NCI-H510A treated with DMSO at 0.1 percent for 48 hours (cell line): ENCODE data around the gene PRKCE.

Experiments
- DNase-seq: peaks from one replicate; lab custom pipeline; 2025; lab: John Stamatoyannopoulos, UW

Gene PRKCE

DNA sequence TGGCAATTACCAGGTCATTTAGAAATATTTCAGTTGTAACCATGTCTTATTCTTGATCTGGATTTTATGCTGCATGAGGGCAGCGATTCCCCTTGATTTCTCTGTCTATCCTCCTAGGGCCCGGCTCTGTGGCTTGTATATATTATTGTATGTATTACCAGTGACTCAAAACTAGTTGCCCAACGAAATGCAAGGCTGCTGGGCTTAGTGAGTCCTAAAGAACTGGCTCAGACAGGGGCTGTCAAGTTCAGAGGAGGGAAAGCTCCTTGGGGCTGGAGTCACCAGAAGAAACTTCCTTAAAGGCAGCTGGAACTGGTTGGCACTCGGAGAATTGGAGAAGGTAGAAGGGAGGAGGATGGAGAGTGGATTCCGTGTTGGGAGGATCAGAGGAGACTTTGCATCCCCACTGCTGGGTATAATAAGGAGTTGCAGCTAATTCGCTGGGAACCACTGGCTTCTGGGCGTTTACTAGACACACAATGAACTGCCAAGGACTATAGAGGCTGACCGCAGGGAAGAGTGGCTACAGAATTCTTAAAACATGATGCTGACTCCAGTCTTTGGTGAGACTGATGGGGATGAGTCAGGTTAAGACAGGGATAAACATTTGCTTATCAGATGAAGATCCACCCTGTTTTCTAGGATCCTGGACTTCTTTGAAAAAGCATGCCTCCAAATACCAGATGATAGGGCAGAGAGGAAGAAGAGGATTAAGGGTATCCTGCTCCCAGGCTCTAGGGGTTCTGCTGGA lies 104.3 kb downstream of the PRKCE start:
- DNase-seq = no peak

GRCh38 chr2:45758018-45758417 lies 106.5 kb downstream of the PRKCE start:
- no peak for DNase-seq

- DNase-seq = peak; percentile 45
Observed at GRCh38 chr2:45759310-45759851, 107.9 kb downstream of the PRKCE start.

GRCh38 chr2:45761635-45762034 lies 110.2 kb downstream of the PRKCE start:
- DNase-seq = no peak

DNA sequence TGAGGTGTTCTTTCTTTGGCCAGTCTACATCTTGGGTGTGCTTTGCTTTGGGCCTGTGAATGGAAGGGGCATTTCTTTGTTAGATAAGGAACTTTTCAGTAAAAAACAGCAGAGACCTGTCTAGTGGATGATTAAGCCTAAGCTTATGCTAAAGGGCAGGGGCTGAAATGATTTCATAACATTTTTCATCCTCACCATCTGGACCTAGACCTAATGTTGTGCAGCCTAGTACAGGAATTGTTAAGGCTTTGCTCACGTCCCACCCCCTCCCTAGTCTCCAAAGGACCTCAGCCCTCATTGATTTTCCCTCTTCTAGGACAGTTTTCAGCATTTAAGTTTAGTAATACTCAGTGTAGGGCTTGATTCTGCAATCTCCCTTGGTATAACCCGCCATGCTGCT lies 111.8 kb downstream of the PRKCE start:
- no peak for DNase-seq

DNA sequence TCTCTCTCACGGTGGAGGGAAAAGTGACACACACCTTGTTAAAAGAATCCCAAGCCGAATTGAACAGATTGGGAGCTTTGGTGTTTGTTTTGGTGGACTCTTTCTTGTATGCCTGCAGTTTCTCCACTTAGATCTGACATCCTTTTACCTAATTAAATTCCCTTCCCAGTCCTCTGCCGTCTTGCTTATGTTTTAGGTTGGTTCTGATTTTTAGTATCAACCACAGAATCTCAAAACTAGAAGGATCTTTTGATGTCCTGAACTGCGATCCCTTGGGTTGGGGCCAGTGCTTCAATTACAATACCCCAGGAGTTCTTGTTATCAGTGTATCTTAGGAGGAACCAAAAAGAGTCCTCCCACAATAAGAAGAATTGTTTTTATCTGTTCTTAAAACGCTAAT lies 112.3 kb downstream of the PRKCE start:
- no peak for DNase-seq

DNA sequence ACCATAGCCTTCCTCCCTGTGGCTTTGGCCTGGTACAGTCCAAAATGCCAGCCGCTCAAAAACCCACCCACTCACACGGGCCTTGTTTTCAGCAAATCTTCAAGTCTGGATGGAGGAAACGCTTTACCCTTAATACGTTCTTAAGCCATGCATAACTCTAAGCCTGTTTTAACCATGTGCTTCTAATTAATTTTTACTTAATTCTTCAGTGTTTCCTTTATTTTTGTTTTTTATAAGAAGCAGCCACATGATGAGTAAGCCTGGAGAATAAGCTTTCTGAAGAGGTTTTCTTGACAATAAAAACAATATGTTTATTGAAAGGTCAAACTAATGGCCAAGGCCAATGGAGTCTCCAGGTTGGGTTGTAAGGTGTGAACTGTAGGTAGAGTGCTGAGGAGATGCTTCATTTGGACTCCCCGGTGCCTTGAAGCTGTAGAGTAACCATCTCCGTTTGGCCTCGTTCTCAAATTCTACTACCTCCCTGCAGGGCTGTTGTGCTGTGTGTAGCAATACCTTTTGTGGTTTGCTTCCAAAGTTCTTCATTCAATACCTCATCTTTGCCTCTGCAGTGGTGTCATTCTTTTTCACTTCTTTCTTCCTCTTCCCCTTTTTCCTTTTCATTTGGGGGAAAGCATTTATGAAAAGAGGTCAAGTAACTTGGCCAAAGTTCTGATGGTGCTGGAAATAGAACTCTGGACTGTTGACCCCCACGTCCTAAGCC lies 113.7 kb downstream of the PRKCE start:
- DNase-seq = no peak

DNA sequence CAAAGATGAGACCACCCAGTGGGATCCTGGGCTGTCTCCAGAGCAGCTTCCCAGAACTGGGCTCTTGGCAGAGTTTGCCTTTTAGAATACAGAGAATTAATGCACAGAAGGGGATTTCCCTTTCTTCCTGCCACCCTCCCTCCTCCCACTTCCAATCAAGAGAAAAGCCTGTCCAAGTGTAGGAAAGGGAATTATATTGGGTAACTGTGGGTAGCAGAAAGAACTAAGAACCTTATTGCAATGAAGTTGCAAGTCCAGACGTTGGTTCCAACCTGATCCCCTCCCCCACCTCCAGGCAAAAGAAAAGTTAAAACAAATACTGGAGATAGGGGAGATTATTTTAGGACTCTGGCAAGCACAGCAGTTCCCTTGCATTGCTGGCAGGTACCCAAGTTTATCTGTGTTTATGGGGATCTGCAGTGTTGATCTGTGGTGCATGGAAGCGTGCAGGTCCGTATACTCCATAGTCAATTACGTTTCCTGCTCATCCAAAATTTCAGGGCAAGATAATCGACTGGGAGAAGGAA lies 114.3 kb downstream of the PRKCE start:
- DNase-seq = no peak

- no peak for DNase-seq
Observed at GRCh38 chr2:45768208-45768607, 116.7 kb downstream of the PRKCE start.

GRCh38 chr2:45769056-45769455 lies 117.6 kb downstream of the PRKCE start:
- no peak for DNase-seq

- DNase-seq = no peak
Observed at GRCh38 chr2:45769854-45770576, 118.5 kb downstream of the PRKCE start.

DNA sequence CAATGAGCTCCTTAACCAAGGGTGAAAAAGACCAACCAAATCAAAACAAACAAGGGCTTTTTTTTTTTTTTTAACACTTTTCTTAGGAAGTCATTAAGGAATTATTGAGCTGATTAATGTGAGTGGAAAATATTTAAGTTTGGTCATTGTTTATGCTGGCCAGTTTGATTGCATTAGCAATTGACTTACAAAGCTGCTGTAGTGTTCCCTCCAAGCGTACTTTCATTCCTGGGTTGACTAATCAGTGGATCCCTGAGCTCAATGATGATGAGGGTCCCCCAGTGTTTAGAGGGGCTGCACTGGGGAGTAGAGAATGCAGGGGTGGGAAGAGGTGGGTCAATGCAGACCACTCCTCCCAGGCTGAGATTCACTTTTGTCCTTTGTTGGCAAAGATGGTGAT lies 119.3 kb downstream of the PRKCE start:
- DNase-seq = no peak

GRCh38 chr2:45771261-45771660 lies 119.8 kb downstream of the PRKCE start:
- DNase-seq = peak; percentile 38

DNA sequence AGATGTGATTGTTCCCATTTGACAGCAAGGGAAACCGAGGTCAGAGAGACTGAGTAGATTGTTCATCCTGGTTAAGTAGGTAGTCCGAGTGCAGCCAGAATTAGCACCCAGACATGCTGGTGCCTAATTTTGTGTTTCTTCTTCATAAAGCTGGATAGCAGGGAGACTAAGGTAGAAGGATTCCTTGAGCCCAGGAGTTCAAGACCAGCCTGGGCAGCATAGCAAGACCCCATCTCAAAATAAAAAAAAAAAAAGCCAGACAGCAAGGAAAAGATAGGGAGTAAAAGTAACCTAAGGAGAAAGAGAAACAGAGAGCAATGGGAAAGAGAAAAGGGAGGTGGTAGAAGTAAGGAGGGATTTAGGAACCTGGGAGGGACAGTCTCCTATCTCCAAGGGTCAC lies 120.6 kb downstream of the PRKCE start:
- no peak for DNase-seq

DNA sequence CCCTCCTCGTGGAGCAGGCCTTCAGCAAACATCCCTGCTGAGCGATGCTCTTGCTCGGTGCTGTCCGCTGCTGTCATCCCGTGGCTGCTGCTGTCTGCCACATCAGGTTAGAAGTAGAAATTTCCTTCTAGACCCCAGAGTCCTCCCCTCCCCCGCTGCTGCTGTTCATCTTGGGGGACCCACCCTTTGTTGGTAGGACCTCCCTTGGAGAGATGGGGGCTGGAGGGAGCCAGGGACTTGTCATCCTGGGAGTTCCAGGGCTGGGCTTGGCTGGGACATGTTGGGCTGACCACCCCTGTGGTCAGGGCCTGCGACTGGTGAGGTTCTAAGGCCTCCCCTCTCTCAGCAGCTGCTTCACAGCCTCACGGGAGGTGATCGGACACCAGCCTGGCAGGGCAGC lies 122.4 kb downstream of the PRKCE start:
- no peak for DNase-seq

- DNase-seq = no peak
Observed at GRCh38 chr2:45774688-45775244, 123.3 kb downstream of the PRKCE start.

DNA sequence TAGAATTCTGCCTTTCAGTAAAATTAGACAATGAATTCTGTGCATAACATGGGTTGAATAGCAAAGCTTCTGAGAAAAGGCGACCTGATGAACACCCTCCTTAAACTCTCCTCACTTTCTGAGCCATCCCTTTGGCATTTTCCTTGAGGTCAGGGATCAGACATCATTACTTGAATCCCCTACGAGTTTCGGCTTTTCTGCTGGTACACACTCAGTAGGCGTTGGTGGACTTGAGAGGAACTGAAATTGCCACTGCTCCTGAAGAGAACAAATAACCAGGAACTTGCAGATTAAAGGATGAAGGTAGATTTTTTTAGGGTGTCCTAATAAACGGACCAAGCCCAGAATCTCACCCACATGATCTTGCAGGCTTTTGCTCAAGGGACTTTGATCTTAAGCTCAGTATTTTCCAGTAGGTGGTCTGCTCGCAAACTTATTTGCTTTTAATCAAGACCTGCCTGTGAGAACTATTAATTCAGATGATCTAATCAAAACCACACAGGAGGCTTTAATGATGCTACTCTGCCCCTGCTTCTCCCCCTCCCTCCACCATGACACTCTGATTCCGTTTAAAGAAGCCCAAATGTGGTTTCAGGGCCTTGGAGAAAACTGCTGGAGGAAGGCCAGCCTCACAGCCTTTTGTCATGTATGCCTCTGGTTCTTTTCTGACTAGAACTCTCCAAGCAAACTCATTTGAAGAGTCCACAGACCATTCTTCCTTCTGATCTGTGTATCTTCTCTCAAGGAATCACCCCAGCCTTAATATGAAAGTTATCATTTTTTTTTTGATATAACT lies 124.9 kb downstream of the PRKCE start:
- no peak for DNase-seq

GRCh38 chr2:45777996-45778719 lies 126.7 kb downstream of the PRKCE start:
- DNase-seq = no peak

DNA sequence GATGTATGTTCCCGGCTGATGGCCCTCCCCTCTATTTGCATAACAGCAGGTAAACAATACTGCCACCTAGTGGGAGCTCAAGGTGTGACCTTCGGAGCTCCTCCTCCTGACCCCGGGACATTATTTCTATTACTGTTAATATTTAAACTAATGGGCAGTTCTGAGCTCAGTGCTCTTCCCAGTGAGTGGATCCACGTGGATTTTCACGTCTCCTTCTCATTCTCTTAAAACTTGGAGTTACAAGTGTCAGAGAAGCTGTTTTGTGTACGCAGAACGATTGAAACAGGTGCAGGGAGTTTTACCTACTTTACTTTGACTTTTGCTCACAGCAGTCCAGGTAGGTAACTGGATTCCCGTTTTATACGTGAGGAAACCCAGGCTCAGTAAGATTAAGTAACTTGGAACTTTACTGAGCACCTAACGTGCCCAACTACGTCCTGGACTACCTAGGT lies 127.3 kb downstream of the PRKCE start:
- peak; percentile 11 for DNase-seq
